ENCODE measurements around the gene KCNIP1.

The KCNIP1 gene

GRCh38 chr5:170642066-170642735, 138.4 kb downstream of the KCNIP1 start:
- Histone ChIP-seq H3K9me3 (ENCODE audit: insufficient read depth, low read depth, low read length) (no peaks in the 10 kb centered on the region), H3K4me2 (ENCODE audit: low read depth, low read length, poor library complexity, severe bottlenecking) (no peak overlapping the region), H3K4me1 (ENCODE audit: insufficient read depth, low read length, poor library complexity, severe bottlenecking) (no peaks in the 10 kb centered on the region), H3K27me3 (ENCODE audit: insufficient read depth, low read length, poor library complexity, severe bottlenecking) (no peaks in the 10 kb centered on the region), H3K4me3 (ENCODE audit: low read length, poor library complexity, severe bottlenecking) (no peak overlapping the region), H3K36me3 (ENCODE audit: insufficient read depth, low read length) (no peaks in the 10 kb centered on the region), H3K9me2 (replicated peaks; ENCODE audit: low read depth, low read length) (no peaks in the 10 kb centered on the region), H3K79me2 (ENCODE audit: insufficient read depth, low read length) (no peaks in the 10 kb centered on the region), H3F3A (ENCODE audit: low read depth) (no peaks in the 10 kb centered on the region), H4K20me1 (ENCODE audit: insufficient read depth, low read length, poor library complexity, severe bottlenecking) (no peaks in the 10 kb centered on the region), H2AFZ (ENCODE audit: low read length) (no peak overlapping the region), H3K9ac (ENCODE audit: low read depth, low read length, poor library complexity, severe bottlenecking) (no peak overlapping the region)
- no peak for TF ChIP-seq EZH2phosphoT487 (IDR thresholded peaks at IDR 0.05; ENCODE audit: borderline replicate concordance)
- no peak for TF ChIP-seq CTCF (conservative IDR thresholded peaks at IDR 0.05; ENCODE audit: low read length)

GRCh38 chr5:170642776-170643436, 139.1 kb downstream of the KCNIP1 start:
- no peaks in the 10 kb centered on the region for H3K79me2 ChIP-seq (ENCODE audit: insufficient read depth, low read length)
- no peak overlapping the region for H3K4me3 ChIP-seq (ENCODE audit: low read length, poor library complexity, severe bottlenecking)
- no peaks in the 10 kb centered on the region for H3K4me1 ChIP-seq (ENCODE audit: insufficient read depth, low read length, poor library complexity, severe bottlenecking)
- no peak overlapping the region for H3K4me2 ChIP-seq (ENCODE audit: low read depth, low read length, poor library complexity, severe bottlenecking)
- no peaks in the 10 kb centered on the region for H3F3A ChIP-seq (ENCODE audit: low read depth)
- H2AFZ ChIP-seq (ENCODE audit: low read length) = no peak overlapping the region
- H3K27me3 ChIP-seq (ENCODE audit: insufficient read depth, low read length, poor library complexity, severe bottlenecking) = no peaks in the 10 kb centered on the region
- H3K9ac ChIP-seq (ENCODE audit: low read depth, low read length, poor library complexity, severe bottlenecking) = no peak overlapping the region
- no peaks in the 10 kb centered on the region for H3K36me3 ChIP-seq (ENCODE audit: insufficient read depth, low read length)
- no peaks in the 10 kb centered on the region for H4K20me1 ChIP-seq (ENCODE audit: insufficient read depth, low read length, poor library complexity, severe bottlenecking)
- no peaks in the 10 kb centered on the region for H3K9me3 ChIP-seq (ENCODE audit: insufficient read depth, low read depth, low read length)
- TF ChIP-seq EZH2phosphoT487 (IDR thresholded peaks at IDR 0.05; ENCODE audit: borderline replicate concordance) (no peak), CTCF (conservative IDR thresholded peaks at IDR 0.05; ENCODE audit: low read length) (no peak)
- no peaks in the 10 kb centered on the region for H3K9me2 ChIP-seq (replicated peaks; ENCODE audit: low read depth, low read length)

- no peaks in the 10 kb centered on the region for H3K4me1 ChIP-seq (ENCODE audit: insufficient read depth, low read length, poor library complexity, severe bottlenecking)
- no peak overlapping the region for H3K9ac ChIP-seq (ENCODE audit: low read depth, low read length, poor library complexity, severe bottlenecking)
- H3K9me3 ChIP-seq (ENCODE audit: insufficient read depth, low read depth, low read length) = no peaks in the 10 kb centered on the region
- no peak overlapping the region for H2AFZ ChIP-seq (ENCODE audit: low read length)
- H3K4me3 ChIP-seq (ENCODE audit: low read length, poor library complexity, severe bottlenecking) = no peak overlapping the region
- H3K9me2 ChIP-seq (replicated peaks; ENCODE audit: low read depth, low read length) = no peaks in the 10 kb centered on the region
- TF ChIP-seq CTCF (conservative IDR thresholded peaks at IDR 0.05; ENCODE audit: low read length) (no peak), EZH2phosphoT487 (IDR thresholded peaks at IDR 0.05; ENCODE audit: borderline replicate concordance) (no peak)
- no peaks in the 10 kb centered on the region for H3K36me3 ChIP-seq (ENCODE audit: insufficient read depth, low read length)
- H3K79me2 ChIP-seq (ENCODE audit: insufficient read depth, low read length) = no peaks in the 10 kb centered on the region
- H3F3A ChIP-seq (ENCODE audit: low read depth) = no peaks in the 10 kb centered on the region
- H3K27me3 ChIP-seq (ENCODE audit: insufficient read depth, low read length, poor library complexity, severe bottlenecking) = no peaks in the 10 kb centered on the region
- no peak overlapping the region for H3K4me2 ChIP-seq (ENCODE audit: low read depth, low read length, poor library complexity, severe bottlenecking)
- no peaks in the 10 kb centered on the region for H4K20me1 ChIP-seq (ENCODE audit: insufficient read depth, low read length, poor library complexity, severe bottlenecking)
These were observed 139.8 kb downstream of the KCNIP1 start for GRCh38 chr5:170643591-170643990.

Data from Loucy (cell line).